PC-9 (cell line): ENCODE results near the gene ETV7. TPM values are rescaled to one million over a fixed set of nuclear protein-coding genes. Genes with fewer than 3 reads are reported as not detected.
"Not testable (repeated sequence)": the region's sequence is repeated elsewhere in the genome, so short reads cannot be mapped to it uniquely, and the experiment has no call there.

Source experiments
- BruUV-seq: library from RNA; stranded (reverse); fragments of 400-500 nt; replicated peaks from 2 replicates; lab custom pipeline; 2021; lab: Mats Ljungman, UMichigan
- CTCF ChIA-PET: fragments of 300-600 bp; sonication (Branson Sonifier 250); formaldehyde crosslinking; loops from one replicate; lab custom pipeline; 2022; ENCODE audit warnings: antibody characterized with exemption; lab: Charles Lee
- POLR2A ChIA-PET: fragments of 300-600 bp; sonication (Branson Sonifier 250); formaldehyde crosslinking; loops from one replicate; lab custom pipeline; 2022; ENCODE audit warnings: antibody characterized with exemption; ENCODE audit not compliant: unreplicated experiment; lab: Charles Lee
- DNase-seq, 2 experiments: peaks; one replicate each; pipeline versions ENCODE4 v3.0.0 to v3.0.0-alpha.2; 2015 to 2022; ENCODE audit warnings: mixed read lengths in 1 of 2
- H2AFZ ChIP-seq: fragments of 200-600 bp; sonication (generic); 2 replicates; pipeline ENCODE4 v1.8.1; 2017; ENCODE audit warnings: antibody characterized with exemption
- H3F3A ChIP-seq: fragments of 200-600 bp; sonication (generic); 2 replicates; pipeline ENCODE4 v1.8.1; 2017; ENCODE audit warnings: antibody characterized with exemption, mild to moderate bottlenecking, low read depth; ENCODE audit not compliant: insufficient read depth
- H3K27ac ChIP-seq: fragments of 200-600 bp; sonication (generic); 2 replicates; pipeline ENCODE4 v1.6.1; 2016; ENCODE audit warnings: mixed run types
- H3K27me3 ChIP-seq: fragments of 200-600 bp; sonication (generic); 2 replicates; pipeline ENCODE4 v1.6.1; 2016; ENCODE audit warnings: low read depth, mixed run types; ENCODE audit not compliant: insufficient read depth
- H3K36me3 ChIP-seq: fragments of 200-600 bp; sonication (generic); 2 replicates; pipeline ENCODE4 v1.6.1; 2016; ENCODE audit warnings: low read depth, mixed run types
- H3K4me1 ChIP-seq: fragments of 200-600 bp; sonication (generic); replicated peaks from 2 replicates; pipeline ENCODE4 v1.6.1; 2016; ENCODE audit warnings: mixed run types; ENCODE audit not compliant: insufficient read depth
- H3K4me2 ChIP-seq: fragments of 200-600 bp; sonication (generic); 2 replicates; pipeline ENCODE4 v1.6.1; 2017; ENCODE audit warnings: mixed run types
- H3K4me3 ChIP-seq: fragments of 200-600 bp; sonication (generic); 2 replicates; pipeline ENCODE4 v1.6.1; 2016; ENCODE audit warnings: mixed run types
- H3K79me2 ChIP-seq: fragments of 200-600 bp; sonication (generic); 2 replicates; pipeline ENCODE4 v1.6.1; 2017; ENCODE audit warnings: low read depth, mixed run types
- H3K9me2 ChIP-seq: fragments of 200-600 bp; sonication (generic); 2 replicates; pipeline ENCODE4 v1.8.1; 2017; ENCODE audit warnings: mild to moderate bottlenecking; ENCODE audit not compliant: insufficient read depth
- H3K9me3 ChIP-seq: fragments of 200-600 bp; sonication (generic); 2 replicates; pipeline ENCODE4 v1.8.1; 2016; ENCODE audit warnings: low read depth; ENCODE audit not compliant: insufficient read depth
- H4K20me1 ChIP-seq: fragments of 200-600 bp; sonication (generic); 2 replicates; pipeline ENCODE4 v1.8.1; 2017; ENCODE audit not compliant: insufficient read depth
- CTCF ChIP-seq: fragments of 200-600 bp; sonication (generic); conservative IDR thresholded peaks from 2 replicates; pipeline ENCODE4 v1.6.1; 2017; ENCODE audit warnings: mixed run types, antibody characterized with exemption, mild to moderate bottlenecking, moderate library complexity
- EZH2 ChIP-seq: fragments of 200-600 bp; sonication (generic); IDR thresholded peaks from 2 replicates; pipeline ENCODE4 v1.8.0; 2017; ENCODE audit warnings: antibody characterized with exemption, low read depth
- intact Hi-C: fragments of 100-400 bp; cut with micrococcal nuclease; formaldehyde crosslinking; loops from one replicate; pipeline ENCODE4 v1.10.0; 2022; ENCODE audit not compliant: unreplicated experiment
- total RNA-seq: library from RNA; stranded (reverse); gene quantifications from 2 replicates; pipeline ENCODE4 v1.2.3, GENCODE V29; 2021

The ETV7 gene
- total RNA-seq, 1 experiment from 2014 or later, result 0.57 TPM

DNA sequence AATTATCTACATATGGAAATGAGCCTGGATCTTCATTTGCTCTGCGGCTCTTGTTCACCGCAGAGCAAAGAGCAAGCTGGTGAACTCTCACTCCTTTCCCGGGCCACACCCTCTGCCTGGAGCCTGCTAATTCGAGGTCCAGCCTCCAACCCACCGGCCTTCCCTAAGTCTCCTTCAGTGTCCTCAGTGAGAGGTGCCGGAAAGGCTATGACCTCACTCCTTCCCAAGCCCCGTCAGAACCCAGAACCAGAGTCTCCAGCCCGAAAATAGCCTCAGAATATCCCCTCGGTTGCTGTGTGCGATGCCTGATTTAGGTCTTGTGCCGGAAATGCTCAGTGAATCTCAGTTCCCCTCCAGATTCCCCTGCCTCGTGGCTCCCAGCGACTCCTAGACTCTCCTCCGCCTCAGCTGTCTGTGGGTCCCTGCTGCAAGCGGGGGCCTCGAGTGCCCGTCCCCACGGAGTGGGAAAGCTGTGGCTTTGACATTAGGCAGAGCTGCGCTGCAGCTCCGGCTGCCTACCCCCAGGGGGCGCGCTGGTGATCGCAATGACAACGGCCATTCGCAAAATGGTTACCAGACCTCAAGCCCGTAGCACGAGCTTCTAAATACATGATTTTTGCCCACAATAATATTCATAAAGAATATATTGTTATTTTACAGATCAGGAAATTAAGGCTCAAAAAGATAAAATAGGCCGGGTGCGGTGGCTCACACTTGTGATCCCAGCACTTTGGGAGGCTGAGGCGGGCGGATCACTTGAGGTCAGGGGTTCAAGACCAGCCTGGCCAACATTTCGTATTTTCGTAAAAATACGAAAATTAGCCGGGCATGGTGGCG lies 46.6 kb downstream of the ETV7 start:
- H3K4me3 ChIP-seq, result peak overlapping the region; percentile 57
- CTCF ChIA-PET, result interaction anchor here (0.6 to 1.8 kb wide), 8 partner anchors 10 to 953 kb away, joined by 3 to 6 read pairs (median 5); no protein-coding TSS in a partner anchor
- 0 out of 2 replicates have a peak overlapping the region, but pooled peaks have one; percentile 13 for H3K27ac ChIP-seq
- peaks cover 5% of the 10 kb centered on the region; the same call in 1 of the 2 replicates for H3F3A ChIP-seq
- H3K27me3 ChIP-seq, result no peaks in the 10 kb centered on the region
- no peaks in the 10 kb centered on the region for H3K36me3 ChIP-seq
- H3K4me2 ChIP-seq, result peak overlapping the region; percentile 96
- TF ChIP-seq EZH2 (no peak), CTCF (peak; percentile 98)
- POLR2A ChIA-PET, result interaction anchor here (0.6 kb wide), 3 partner anchors 40 to 646 kb away, joined by 3 to 4 read pairs (median 3); no protein-coding TSS in a partner anchor
- peaks cover 8% of the 10 kb centered on the region for H3K4me1 ChIP-seq
- peak; percentile 59 to 67 for DNase-seq
- peak overlapping the region; percentile 98 for H2AFZ ChIP-seq
- intact Hi-C loops, result no loop called here
- no TSS peak for BruUV-seq
- no peaks in the 10 kb centered on the region for H4K20me1 ChIP-seq
- H3K9me3 ChIP-seq, result no peaks in the 10 kb centered on the region
- H3K9me2 ChIP-seq, result no peaks in the 10 kb centered on the region
- H3K79me2 ChIP-seq, result no peaks in the 10 kb centered on the region

- CTCF ChIA-PET, result interaction anchor here (1.5 kb wide), 1 partner anchor 18 kb away, joined by 6 read pairs; no protein-coding TSS in a partner anchor
- H3K4me1 ChIP-seq, result peaks cover 11% of the 10 kb centered on the region
- no TSS peak for BruUV-seq
- DNase-seq, result no peak
- H3K9me3 ChIP-seq, result no peaks in the 10 kb centered on the region
- no peaks in the 10 kb centered on the region for H4K20me1 ChIP-seq
- peak overlapping the region; percentile 98; the same call in 1 of the 2 replicates for H2AFZ ChIP-seq
- intact Hi-C loops, result no loop called here
- H3K4me3 ChIP-seq, result peak overlapping the region; percentile 57; the same call in 1 of the 2 replicates
- H3K4me2 ChIP-seq, result peak overlapping the region; percentile 96
- no peaks in the 10 kb centered on the region for H3K36me3 ChIP-seq
- H3K27ac ChIP-seq, result no peak overlapping the region
- H3F3A ChIP-seq, result peaks cover 9% of the 10 kb centered on the region; the same call in 1 of the 2 replicates
- no peaks in the 10 kb centered on the region for H3K9me2 ChIP-seq
- POLR2A ChIA-PET, result no interaction called here
- H3K79me2 ChIP-seq, result no peaks in the 10 kb centered on the region
- H3K27me3 ChIP-seq, result no peaks in the 10 kb centered on the region
- no peak for TF ChIP-seq EZH2
- no peak for TF ChIP-seq CTCF
These were observed 47.2 kb downstream of the ETV7 start for GRCh38 chr6:36340306-36340617.

GRCh38 chr6:36339146-36339545 lies 48.3 kb downstream of the ETV7 start:
- Histone ChIP-seq H3K4me1 (peaks cover 22% of the 10 kb centered on the region), H3K27me3 (no peaks in the 10 kb centered on the region), H3K9me2 (no peaks in the 10 kb centered on the region), H3K4me2 (no peak overlapping the region), H3K27ac (no peak overlapping the region), H3K9me3 (no peaks in the 10 kb centered on the region), H3K79me2 (no peaks in the 10 kb centered on the region), H3F3A (peaks cover 18% of the 10 kb centered on the region; the same call in 1 of the 2 replicates), H4K20me1 (no peaks in the 10 kb centered on the region), H3K4me3 (no peak overlapping the region), H3K36me3 (no peaks in the 10 kb centered on the region), H2AFZ (no peak overlapping the region)
- POLR2A ChIA-PET, result no interaction called here
- no peak for TF ChIP-seq CTCF
- no peak for TF ChIP-seq EZH2
- intact Hi-C loops, result no loop called here
- BruUV-seq, result no TSS peak
- no peak for DNase-seq
- CTCF ChIA-PET, result no interaction called here

DNA sequence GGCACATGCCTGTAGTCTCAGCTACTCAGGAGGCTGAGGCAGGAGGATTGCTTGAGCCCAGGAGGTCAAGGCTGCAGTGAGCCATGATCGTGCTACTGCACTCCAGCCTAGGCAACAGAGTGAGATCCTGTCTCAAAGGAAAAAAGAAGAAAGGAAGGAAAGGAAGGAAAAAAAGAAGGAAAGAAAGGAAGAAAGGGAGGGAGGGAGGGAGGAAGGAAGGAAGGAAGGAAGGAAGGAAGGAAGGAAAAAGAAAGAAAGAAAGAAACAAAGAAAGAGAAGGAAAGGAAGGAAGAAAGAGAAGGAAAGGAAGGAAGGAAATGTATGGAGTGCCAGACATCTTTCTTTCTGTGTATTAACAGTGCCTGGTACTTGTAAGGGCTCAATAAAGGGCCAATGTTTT lies 49.2 kb downstream of the ETV7 start:
- H3K4me3 ChIP-seq, H3K9me2 ChIP-seq, H3K79me2 ChIP-seq, H3K36me3 ChIP-seq, H3K9me3 ChIP-seq, H3K4me2 ChIP-seq, CTCF ChIA-PET, intact Hi-C loops, H3K27me3 ChIP-seq, H3K27ac ChIP-seq, BruUV-seq, H2AFZ ChIP-seq, DNase-seq, H4K20me1 ChIP-seq, POLR2A ChIA-PET: not testable (repeated sequence)
- Histone ChIP-seq H3K4me1 (peaks cover 22% of the 10 kb centered on the region), H3F3A (peaks cover 18% of the 10 kb centered on the region; the same call in 1 of the 2 replicates)
